Esophagus (tissue), 2 donors: ENCODE data around the gene UXS1. TPM values are rescaled to one million over a fixed set of nuclear protein-coding genes. Genes with fewer than 3 reads are reported as not detected.

ENCODE experiments used
- H3K27ac ChIP-seq, 2 donors: one replicate each; pipeline ENCODE4 v1.5.1; 2013; ENCODE audit warnings: low read depth in 2 of 2, mild to moderate bottlenecking in 2 of 2, inconsistent platforms in 1 of 2, low read length in 1 of 2, moderate library complexity in 1 of 2
- H3K27me3 ChIP-seq, 2 donors: one replicate each; pipeline ENCODE4 v1.6.1; 2013; ENCODE audit warnings: low read length in 2 of 2, control low read depth in 1 of 2, mild to moderate bottlenecking in 1 of 2; ENCODE audit not compliant: insufficient read depth in 2 of 2, control insufficient read depth in 1 of 2
- H3K36me3 ChIP-seq, 2 donors: one replicate each; pipeline ENCODE4 v1.6.1; 2013; ENCODE audit warnings: low read length in 1 of 2; ENCODE audit not compliant: control insufficient read depth in 2 of 2, insufficient read depth in 2 of 2
- H3K4me1 ChIP-seq, 2 donors: one replicate each; pipeline ENCODE4 v1.6.1; 2013; ENCODE audit warnings: low read length in 1 of 2; ENCODE audit not compliant: control insufficient read depth in 2 of 2, insufficient read depth in 2 of 2
- H3K4me3 ChIP-seq, 2 donors: one replicate each; pipeline ENCODE4 v1.5.1; 2013; ENCODE audit warnings: low read length in 2 of 2, mild to moderate bottlenecking in 2 of 2, low read depth in 1 of 2, moderate library complexity in 1 of 2
- H3K9me3 ChIP-seq, 2 donors: one replicate each; pipeline ENCODE4 v1.6.1; 2013; ENCODE audit warnings: mild to moderate bottlenecking in 2 of 2, low read depth in 1 of 2, low read length in 1 of 2, moderate library complexity in 1 of 2; ENCODE audit not compliant: control insufficient read depth in 2 of 2, insufficient read depth in 1 of 2
- WGBS, 2 donors: extraction: QIAGEN DNeasy Blood & Tissue Kit; methylation state at CpG; one replicate each; pipeline ENCODE4 v1.1.7; 2013; 5-methylcytosine and 5-hydroxymethylcytosine counted together
- polyA plus RNA-seq, 2 donors: library from polyadenylated mRNA; stranded (reverse); fragments of 200-250 nt; gene quantifications; one replicate each; pipeline ENCODE4 v1.2.3, GENCODE V29; 2013
- donor health status: healthy with polysubstance abuse.
- donor health status: Bipolar disorder and iron deficiency.

Gene UXS1
- polyA plus RNA-seq, 2 donors: 12.0 to 16.5 TPM

DNA sequence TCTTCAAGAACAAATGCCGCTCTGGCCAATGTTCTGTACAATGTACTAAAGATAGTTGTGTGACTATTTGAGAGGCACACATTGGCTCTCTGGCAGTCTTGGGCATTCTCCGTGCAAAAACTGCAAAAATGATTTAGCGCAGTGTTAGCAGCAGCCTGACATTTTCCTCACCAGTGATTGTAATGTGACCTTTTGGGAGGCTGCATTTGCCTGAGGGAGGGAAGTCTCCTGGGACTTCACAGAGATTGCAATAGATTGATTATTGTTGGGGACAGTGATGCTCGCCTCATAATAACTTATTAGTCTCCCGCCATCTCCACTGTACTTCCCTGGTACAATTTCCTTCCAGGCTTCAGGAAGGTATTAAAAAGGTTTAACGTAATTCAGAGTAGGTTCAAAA is 149.2 kb downstream of the UXS1 start:
- H3K4me3 ChIP-seq: no peak overlapping the region
- H3K27ac ChIP-seq: no peak overlapping the region
- no peaks in the 10 kb centered on the region for H3K9me3 ChIP-seq
- H3K27me3 ChIP-seq: no peaks in the 10 kb centered on the region
- H3K4me1 ChIP-seq: no peaks in the 10 kb centered on the region
- 79 to 81% methylated on average over 6 of the region's 6 CpGs for WGBS, 2 donors
- no peaks in the 10 kb centered on the region for H3K36me3 ChIP-seq

DNA sequence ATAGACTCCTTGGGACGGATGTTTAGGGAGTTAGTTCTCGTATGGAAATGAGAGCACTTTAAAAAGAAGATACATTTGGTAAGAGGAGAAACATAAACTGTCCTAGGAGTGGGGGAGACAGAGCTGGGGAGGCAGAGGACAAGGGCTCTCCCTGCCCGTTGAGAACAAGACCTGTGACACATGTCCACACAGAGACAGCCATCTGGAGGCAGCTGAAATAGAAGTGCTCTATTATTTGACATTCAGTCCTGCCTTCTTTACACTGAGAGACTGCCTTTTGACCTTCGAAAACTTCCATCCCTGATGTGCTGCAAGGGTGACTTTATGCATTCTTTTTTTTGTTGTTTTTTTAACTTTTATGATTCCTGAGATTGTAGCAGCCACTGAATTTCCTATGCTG is 150.1 kb downstream of the UXS1 start:
- H3K4me1 ChIP-seq: no peaks in the 10 kb centered on the region
- H3K27me3 ChIP-seq: no peaks in the 10 kb centered on the region
- H3K9me3 ChIP-seq: no peaks in the 10 kb centered on the region
- no peaks in the 10 kb centered on the region for H3K36me3 ChIP-seq
- no peak overlapping the region for H3K27ac ChIP-seq
- no peak overlapping the region for H3K4me3 ChIP-seq
- WGBS, 2 donors: 76 to 77% methylated on average over 4 of the region's 4 CpGs
